Measurements from ENCODE around the gene WDR93. TPM values are rescaled to one million over a fixed set of nuclear protein-coding genes. Genes with fewer than 3 reads are reported as not detected.

Gene WDR93
- total RNA-seq, 4 donors from 2014 or later = not detected

DNA sequence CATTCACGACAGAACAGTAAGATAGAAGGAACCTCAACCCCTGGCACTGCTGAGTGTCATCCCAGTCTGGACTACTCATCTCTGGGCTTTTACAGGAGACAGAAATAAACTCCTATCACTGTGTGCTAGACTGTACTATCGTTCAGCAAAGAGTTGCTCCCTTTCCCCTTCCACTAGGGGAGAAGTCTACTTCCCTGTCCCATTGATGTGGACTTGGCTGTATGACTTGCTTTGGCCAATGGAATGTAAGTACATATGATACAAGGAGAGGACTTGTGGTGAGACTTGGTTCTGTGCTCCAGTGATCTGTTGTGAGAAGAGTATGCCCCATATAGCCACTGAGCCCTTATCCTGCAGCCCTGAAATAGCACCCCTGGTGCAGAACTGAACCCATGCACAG is 30.1 kb upstream of the WDR93 start:
- DNase-seq = no peak

DNA sequence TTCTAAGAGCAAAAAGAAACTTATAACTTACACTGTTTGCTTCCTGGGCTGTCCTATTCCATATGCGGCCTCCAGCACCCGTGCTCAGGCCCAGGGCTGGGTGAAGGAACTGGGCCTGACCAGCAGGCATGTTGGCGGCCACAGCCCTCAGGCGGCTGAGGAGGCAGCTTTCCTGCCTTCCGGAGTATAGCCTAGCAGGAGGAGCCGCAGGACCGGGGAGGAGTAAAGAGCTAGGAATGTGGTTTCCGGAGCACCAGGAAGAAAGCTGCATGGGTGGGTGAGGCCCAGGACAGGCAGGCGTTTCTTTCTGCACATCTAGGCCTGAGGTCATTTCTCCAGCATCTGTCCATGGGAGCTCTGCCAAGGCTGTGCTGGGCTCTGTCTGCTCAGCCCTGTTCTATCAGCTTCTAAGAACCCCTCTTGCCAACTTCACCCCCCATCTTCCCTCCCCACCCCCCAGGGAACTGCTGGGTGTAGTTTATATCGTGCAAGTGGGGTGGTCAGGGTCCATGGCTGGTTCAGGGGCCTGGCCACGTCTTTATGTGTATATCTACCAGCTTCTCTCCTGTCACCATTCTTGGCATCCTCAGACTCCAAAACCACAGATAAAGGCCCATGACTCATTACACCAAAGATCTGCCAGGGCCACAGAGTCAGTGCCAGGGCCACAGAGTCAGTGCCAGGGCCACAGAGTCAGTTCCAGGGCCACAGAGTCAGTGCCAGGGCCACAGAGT is 27.6 kb upstream of the WDR93 start:
- intact Hi-C loops (cut with DNase I) = no loop called here
- WGBS, 2 donors = 22 to 34% methylated on average over 9 to 10 of the region's 11 CpGs
- Histone ChIP-seq H3K27me3 (peaks cover 0 to 9% (median 0%) of the 10 kb centered on the region in 4 donors), H3K4me3 (no peak overlapping the region), H3K4me1 (peaks cover 11 to 35% (median 11%) of the 10 kb centered on the region in 3 donors), H3K27ac (peak overlapping the region; percentile 37 to 76 (median 66)), H3K36me3 (no peaks in the 10 kb centered on the region), H3K9me3 (no peaks in the 10 kb centered on the region)
- DNase-seq = no peak
- TF ChIP-seq, protein P1, sequence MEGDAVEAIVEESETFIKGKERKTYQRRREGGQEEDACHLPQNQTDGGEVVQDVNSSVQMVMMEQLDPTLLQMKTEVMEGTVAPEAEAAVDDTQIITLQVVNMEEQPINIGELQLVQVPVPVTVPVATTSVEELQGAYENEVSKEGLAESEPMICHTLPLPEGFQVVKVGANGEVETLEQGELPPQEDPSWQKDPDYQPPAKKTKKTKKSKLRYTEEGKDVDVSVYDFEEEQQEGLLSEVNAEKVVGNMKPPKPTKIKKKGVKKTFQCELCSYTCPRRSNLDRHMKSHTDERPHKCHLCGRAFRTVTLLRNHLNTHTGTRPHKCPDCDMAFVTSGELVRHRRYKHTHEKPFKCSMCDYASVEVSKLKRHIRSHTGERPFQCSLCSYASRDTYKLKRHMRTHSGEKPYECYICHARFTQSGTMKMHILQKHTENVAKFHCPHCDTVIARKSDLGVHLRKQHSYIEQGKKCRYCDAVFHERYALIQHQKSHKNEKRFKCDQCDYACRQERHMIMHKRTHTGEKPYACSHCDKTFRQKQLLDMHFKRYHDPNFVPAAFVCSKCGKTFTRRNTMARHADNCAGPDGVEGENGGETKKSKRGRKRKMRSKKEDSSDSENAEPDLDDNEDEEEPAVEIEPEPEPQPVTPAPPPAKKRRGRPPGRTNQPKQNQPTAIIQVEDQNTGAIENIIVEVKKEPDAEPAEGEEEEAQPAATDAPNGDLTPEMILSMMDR (IDR thresholded peaks at IDR 0.05) = no peak
- TF ChIP-seq POLR2A (IDR thresholded peaks at IDR 0.05) = no peak

More for the DNA sequence above, 30.1 kb upstream of the WDR93 start:
- Histone ChIP-seq H3K36me3 (no peaks in the 10 kb centered on the region), H3K27me3 (peaks cover 0 to 14% (median 0%) of the 10 kb centered on the region in 4 donors), H3K4me1 (peaks cover 6 to 31% (median 8%) of the 10 kb centered on the region in 3 donors), H3K9me3 (no peaks in the 10 kb centered on the region), H3K4me3 (no peak overlapping the region), H3K27ac (no peak overlapping the region)
- intact Hi-C loops (cut with DNase I) = no loop called here
- no peak for TF ChIP-seq POLR2A (IDR thresholded peaks at IDR 0.05)
- TF ChIP-seq, protein P1 (IDR thresholded peaks at IDR 0.05) = no peak
- 73 to 80% methylated on average over 2 of the region's 2 CpGs for WGBS, 2 donors

GRCh38 chr15:89664441-89665350 is 25.9 kb upstream of the WDR93 start:
- H3K27ac ChIP-seq = peak overlapping the region; percentile 54 to 87 (median 78)
- peaks cover 11 to 35% (median 11%) of the 10 kb centered on the region in 3 donors for H3K4me1 ChIP-seq
- peaks cover 0 to 9% (median 0%) of the 10 kb centered on the region in 4 donors for H3K27me3 ChIP-seq
- no peak for TF ChIP-seq POLR2A (IDR thresholded peaks at IDR 0.05)
- TF ChIP-seq, protein P1 (IDR thresholded peaks at IDR 0.05) = no peak
- WGBS, 2 donors = 80 to 82% methylated on average over 13 of the region's 13 CpGs
- H3K36me3 ChIP-seq = no peaks in the 10 kb centered on the region
- H3K9me3 ChIP-seq = no peaks in the 10 kb centered on the region
- peak overlapping the region; percentile 32 to 68 (median 46) for H3K4me3 ChIP-seq
- no peak for DNase-seq
- intact Hi-C loops (cut with DNase I) = no loop called here

GRCh38 chr15:89665449-89666181 is 25.0 kb upstream of the WDR93 start:
- WGBS, 2 donors = 0% methylated on average over 5 to 14 of the region's 72 CpGs
- TF ChIP-seq, protein P1 (IDR thresholded peaks at IDR 0.05) = no peak
- TF ChIP-seq POLR2A (IDR thresholded peaks at IDR 0.05) = peak in 2 of 4 donors; percentile 18 to 28
- no peak for DNase-seq
- H3K36me3 ChIP-seq = no peaks in the 10 kb centered on the region
- H3K9me3 ChIP-seq = no peaks in the 10 kb centered on the region
- H3K4me3 ChIP-seq = peak overlapping the region; percentile 32 to 68 (median 46)
- peaks cover 0 to 9% (median 0%) of the 10 kb centered on the region in 4 donors for H3K27me3 ChIP-seq
- intact Hi-C loops (cut with DNase I) = no loop called here
- H3K27ac ChIP-seq = peak overlapping the region; percentile 75 to 94 (median 84)
- peaks cover 11 to 35% (median 11%) of the 10 kb centered on the region in 3 donors for H3K4me1 ChIP-seq
